ENCODE measurements around the gene GABRD. TPM values are rescaled to one million over a fixed set of nuclear protein-coding genes. Genes with fewer than 3 reads are reported as not detected.

The GABRD gene
- total RNA-seq, 1 donor from 2014 or later: not detected

DNA sequence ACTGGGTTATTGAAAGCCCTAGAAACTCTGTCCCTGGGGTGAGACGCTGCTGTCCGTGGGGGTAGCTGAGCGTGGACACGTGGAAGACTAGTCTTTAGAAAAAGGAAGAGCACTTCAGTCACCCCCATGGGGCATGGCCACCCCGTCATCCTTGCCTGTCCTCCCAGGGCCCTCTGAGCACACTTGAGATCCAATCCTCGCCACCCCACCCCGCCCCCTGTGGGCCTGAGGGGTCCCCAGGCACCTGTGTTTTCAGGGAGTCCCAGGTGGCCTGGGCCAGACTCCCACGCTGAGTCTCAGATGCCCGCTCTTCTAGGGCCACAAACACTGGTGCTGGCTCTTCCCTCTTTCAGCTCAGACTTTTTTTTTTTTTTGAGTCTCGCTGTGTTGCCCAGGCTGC, 33.6 kb downstream of the GABRD start:
- peaks cover 19% of the 10 kb centered on the region for H3K4me1 Mint-ChIP-seq
- peak overlapping the region; percentile 50 for H3K4me3 Mint-ChIP-seq
- ChIA-PET POLR2A (no interaction called here), CTCF (no interaction called here)
- H3K9me3 Mint-ChIP-seq: no peaks in the 10 kb centered on the region
- ATAC-seq (ENCODE audit: low read depth): no peak
- peaks cover 16% of the 10 kb centered on the region for H3K36me3 Mint-ChIP-seq (ENCODE audit: low read depth)
- DNase-seq: no peak
- H3K27ac Mint-ChIP-seq: no peak overlapping the region
- TF ChIP-seq, protein P1, sequence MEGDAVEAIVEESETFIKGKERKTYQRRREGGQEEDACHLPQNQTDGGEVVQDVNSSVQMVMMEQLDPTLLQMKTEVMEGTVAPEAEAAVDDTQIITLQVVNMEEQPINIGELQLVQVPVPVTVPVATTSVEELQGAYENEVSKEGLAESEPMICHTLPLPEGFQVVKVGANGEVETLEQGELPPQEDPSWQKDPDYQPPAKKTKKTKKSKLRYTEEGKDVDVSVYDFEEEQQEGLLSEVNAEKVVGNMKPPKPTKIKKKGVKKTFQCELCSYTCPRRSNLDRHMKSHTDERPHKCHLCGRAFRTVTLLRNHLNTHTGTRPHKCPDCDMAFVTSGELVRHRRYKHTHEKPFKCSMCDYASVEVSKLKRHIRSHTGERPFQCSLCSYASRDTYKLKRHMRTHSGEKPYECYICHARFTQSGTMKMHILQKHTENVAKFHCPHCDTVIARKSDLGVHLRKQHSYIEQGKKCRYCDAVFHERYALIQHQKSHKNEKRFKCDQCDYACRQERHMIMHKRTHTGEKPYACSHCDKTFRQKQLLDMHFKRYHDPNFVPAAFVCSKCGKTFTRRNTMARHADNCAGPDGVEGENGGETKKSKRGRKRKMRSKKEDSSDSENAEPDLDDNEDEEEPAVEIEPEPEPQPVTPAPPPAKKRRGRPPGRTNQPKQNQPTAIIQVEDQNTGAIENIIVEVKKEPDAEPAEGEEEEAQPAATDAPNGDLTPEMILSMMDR (IDR thresholded peaks at IDR 0.05): no peak
- peaks cover 2% of the 10 kb centered on the region for H3K27me3 Mint-ChIP-seq
- intact Hi-C loops (cut with micrococcal nuclease): loop anchor here (5.0 kb wide), 1 partner anchor 80 kb away; no protein-coding TSS in a partner anchor

DNA sequence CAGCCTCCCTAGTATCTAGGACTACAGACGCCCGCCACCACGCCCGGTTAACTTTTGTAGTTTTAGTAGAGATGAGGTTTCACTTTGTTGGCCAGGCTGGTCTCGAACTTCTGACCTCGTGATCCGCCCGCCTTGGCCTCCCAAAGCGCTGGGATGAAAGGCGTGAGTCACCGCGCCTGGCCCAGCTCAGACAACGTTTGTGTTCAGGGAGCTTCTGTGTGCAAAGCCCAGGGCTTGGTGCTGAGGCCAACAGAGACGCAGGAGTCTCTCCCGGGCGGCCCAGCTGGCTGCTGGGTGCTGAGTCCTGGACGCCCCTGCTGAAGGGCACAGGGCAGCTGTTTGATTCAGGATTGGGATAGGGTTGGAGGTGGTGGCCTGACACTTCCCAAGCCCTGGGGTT, 34.1 kb downstream of the GABRD start:
- DNase-seq (no peak), ATAC-seq (ENCODE audit: low read depth) (no peak)
- H3K4me1 Mint-ChIP-seq: peaks cover 19% of the 10 kb centered on the region
- TF ChIP-seq, protein P1 (IDR thresholded peaks at IDR 0.05): no peak
- ChIA-PET POLR2A (no interaction called here), CTCF (no interaction called here)
- H3K36me3 Mint-ChIP-seq (ENCODE audit: low read depth): peaks cover 16% of the 10 kb centered on the region
- no peak overlapping the region for H3K27ac Mint-ChIP-seq
- intact Hi-C loops (cut with micrococcal nuclease): loop anchor here (5.0 kb wide), 1 partner anchor 79 kb away; no protein-coding TSS in a partner anchor
- H3K27me3 Mint-ChIP-seq: peaks cover 2% of the 10 kb centered on the region
- no peak overlapping the region for H3K4me3 Mint-ChIP-seq
- H3K9me3 Mint-ChIP-seq: no peaks in the 10 kb centered on the region

DNA sequence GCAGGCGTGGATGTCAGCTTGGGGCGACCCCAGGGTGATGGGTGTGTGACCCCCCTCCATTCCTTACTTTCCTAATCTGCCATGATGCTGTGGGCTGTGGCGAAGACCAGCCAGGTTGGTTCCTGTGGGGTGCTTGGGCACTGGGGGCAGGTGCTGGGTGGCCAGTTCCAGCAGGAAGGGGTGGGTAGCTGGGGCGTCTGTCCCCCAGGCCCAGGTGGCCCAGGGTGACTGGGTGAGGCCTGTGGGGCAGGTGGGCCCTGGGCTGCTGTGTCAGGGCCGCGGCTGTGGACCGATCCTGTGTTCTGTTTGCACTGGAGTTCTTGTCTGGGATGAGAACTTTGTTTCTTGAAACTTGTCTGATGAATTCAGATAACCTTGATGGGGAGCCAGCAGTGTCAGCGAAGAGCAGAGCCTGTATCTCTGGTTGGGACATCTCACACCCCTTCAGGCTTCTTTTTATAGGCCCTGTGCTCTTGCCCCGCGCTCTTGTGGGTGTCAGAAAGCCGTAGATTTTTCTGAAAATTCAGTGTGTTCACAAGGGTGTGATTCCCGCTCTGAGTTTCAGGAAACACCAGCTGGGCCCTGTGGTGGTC, 34.7 kb downstream of the GABRD start:
- TF ChIP-seq, protein P1 (IDR thresholded peaks at IDR 0.05): no peak
- ChIA-PET POLR2A (no interaction called here), CTCF (interaction anchor here (0.7 kb wide), 1 partner anchor 136 kb away, joined by 3 read pairs; no protein-coding TSS in a partner anchor)
- no peak overlapping the region for H3K27ac Mint-ChIP-seq
- DNase-seq (no peak), ATAC-seq (ENCODE audit: low read depth) (no peak)
- H3K4me3 Mint-ChIP-seq: no peak overlapping the region
- intact Hi-C loops (cut with micrococcal nuclease): loop anchor here (5.0 kb wide), 1 partner anchor 78 kb away; no protein-coding TSS in a partner anchor
- H3K36me3 Mint-ChIP-seq (ENCODE audit: low read depth): peaks cover 17% of the 10 kb centered on the region
- peaks cover 2% of the 10 kb centered on the region for H3K27me3 Mint-ChIP-seq
- H3K4me1 Mint-ChIP-seq: peaks cover 19% of the 10 kb centered on the region
- H3K9me3 Mint-ChIP-seq: no peaks in the 10 kb centered on the region

DNA sequence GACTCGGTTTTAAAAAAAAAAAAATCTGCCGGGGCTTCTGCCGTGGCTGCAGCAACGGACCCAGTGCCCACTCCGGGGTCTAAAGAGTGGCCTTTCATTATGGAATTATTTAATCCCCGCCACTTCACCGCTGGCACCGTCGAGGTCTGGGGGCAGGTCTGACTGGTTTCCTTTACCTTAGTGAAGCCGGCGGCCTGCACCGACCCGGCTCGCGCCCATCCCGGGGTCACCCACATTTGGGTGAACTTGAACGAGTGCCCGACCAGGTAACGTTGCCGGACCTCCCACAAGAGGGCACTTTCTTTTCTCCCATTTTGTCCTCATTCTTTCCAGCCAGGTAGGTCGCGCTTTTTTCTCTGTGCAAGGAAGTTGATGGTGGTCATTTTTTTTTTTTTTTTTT, 35.4 kb downstream of the GABRD start:
- Mint-ChIP-seq H3K27me3 (no peaks in the 10 kb centered on the region), H3K36me3 (ENCODE audit: low read depth) (peaks cover 24% of the 10 kb centered on the region), H3K4me3 (no peak overlapping the region), H3K9me3 (no peaks in the 10 kb centered on the region), H3K4me1 (peaks cover 13% of the 10 kb centered on the region), H3K27ac (no peak overlapping the region)
- ChIA-PET CTCF (interaction anchor here (0.7 kb wide), 1 partner anchor 135 kb away, joined by 3 read pairs; no protein-coding TSS in a partner anchor), POLR2A (no interaction called here)
- intact Hi-C loops (cut with micrococcal nuclease): loop anchor here (5.0 kb wide), 1 partner anchor 78 kb away; no protein-coding TSS in a partner anchor
- DNase-seq (no peak), ATAC-seq (ENCODE audit: low read depth) (no peak)
- TF ChIP-seq, protein P1 (IDR thresholded peaks at IDR 0.05): no peak

DNA sequence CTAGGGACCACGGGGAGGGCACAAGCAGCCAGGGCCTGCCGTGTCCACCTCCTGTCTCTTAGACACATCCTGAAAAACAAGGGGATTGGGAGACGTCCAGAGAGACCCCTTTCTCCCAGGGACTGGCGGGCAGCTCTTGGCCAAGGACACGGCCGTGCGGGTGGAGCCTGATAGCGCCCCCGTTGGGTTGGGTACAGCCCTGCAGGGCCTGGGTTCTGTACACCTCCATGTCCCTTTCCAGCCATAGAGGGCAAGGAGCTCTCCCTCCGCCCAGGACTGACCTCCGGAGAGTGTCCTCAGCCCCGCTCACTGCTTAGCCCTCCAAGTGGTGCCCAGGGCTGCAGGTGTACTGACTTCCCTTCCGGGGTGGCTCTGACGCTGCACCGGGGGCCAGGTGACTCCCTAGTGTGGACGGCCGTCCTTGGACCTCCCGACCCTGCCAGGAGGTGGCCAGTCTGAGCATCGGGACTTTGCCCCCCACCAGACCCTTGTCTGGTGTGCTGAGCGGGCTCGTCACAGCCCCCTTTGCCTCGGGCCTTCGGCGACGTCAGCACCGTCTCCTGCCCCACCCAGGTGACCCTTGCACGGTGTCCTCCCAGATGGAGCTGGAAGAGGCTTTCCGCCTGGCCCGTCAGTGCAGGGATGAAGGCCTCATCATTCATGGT, 36.9 kb downstream of the GABRD start:
- ChIA-PET POLR2A (interaction anchor here (0.5 to 0.6 kb wide), 2 partner anchors 32 to 530 kb away, joined by 3 read pairs; no protein-coding TSS in a partner anchor), CTCF (interaction anchor here (1.2 kb wide), 1 partner anchor 12 kb away, joined by 8 read pairs; no protein-coding TSS in a partner anchor)
- Mint-ChIP-seq H3K27ac (no peak overlapping the region), H3K4me1 (peaks cover 12% of the 10 kb centered on the region), H3K4me3 (no peak overlapping the region), H3K27me3 (no peaks in the 10 kb centered on the region), H3K9me3 (no peaks in the 10 kb centered on the region), H3K36me3 (ENCODE audit: low read depth) (peaks cover 33% of the 10 kb centered on the region)
- TF ChIP-seq, protein P1 (IDR thresholded peaks at IDR 0.05): no peak
- intact Hi-C loops (cut with micrococcal nuclease): no loop called here
- ATAC-seq (ENCODE audit: low read depth): no peak
- no peak for DNase-seq

Data from activated B cell treated with CpG ODN at 0.5 μM for 24 hours (primary cell).